SW480 (cell line): Measurements from ENCODE around the gene CIBAR2.

Source experiments
- DNase-seq: peaks from one replicate; pipeline ENCODE4 v3.0.0-alpha.2; 2016; ENCODE audit warnings: low spot score

The CIBAR2 gene

DNA sequence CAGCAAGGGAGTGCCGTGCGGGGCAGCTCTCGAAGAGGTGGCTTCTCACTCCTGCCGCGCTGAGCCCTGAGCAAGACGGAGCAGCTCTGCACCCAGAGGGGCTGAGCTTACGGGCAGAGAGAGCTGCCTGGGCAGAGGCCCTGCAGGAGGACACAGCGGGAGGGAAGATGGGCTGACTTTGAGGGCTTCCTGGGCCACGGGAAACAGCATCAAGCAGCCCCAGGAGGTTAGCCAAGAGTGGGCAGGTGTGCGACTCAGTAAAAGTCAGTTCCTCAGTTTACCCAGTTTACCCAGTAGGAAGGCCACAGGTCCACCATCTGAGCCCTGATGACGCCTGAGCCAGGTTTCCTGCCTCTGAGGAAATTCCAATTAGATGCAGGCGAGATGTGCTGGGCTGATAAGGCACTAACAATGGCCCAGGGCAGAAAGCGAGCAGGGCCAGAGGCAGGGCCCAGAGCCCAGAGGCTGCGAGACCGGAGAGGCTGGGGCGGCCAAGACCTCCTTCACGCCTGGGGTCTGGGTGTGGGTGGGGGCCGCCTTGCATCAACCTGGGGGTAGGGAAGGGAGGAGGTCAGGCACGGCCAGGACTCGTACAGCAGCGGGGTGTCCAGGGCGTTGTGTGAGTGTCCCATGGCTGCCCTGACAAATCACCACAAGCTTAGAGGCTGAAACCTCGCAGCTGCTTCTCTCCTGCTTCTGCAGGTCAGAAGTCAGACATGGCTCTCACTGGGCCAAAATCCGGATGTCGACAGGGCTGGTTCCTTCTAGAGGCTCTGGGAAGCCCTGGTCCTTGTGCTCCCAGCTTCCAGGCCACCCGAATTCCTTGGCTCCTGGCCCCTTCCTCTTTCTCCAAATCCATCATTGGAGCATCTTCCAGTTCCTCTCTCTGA lies 32.0 kb upstream of the CIBAR2 start:
- DNase-seq: no peak

DNA sequence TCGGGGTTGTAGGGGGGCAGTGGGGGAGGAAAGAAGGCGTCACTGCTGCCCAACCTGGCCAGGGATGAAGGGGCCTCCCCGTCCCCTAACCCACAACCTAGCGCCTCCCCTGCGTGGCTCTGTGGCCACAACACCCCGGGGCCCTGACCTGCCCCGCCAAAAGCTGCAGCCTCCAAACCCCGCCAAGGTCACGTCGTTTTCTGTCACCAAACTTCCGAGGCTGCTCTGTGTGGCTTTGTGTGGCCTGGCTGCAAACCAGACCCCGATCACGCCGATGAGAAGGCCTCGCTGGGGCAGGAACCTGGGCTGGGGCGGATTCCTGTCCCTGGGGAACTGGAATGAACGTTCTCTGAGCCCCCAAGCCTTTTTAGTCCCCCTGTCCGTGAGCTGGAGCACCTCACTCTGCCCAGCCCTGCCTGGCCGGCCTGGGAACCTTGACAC lies 30.5 kb upstream of the CIBAR2 start:
- DNase-seq: no peak

DNA sequence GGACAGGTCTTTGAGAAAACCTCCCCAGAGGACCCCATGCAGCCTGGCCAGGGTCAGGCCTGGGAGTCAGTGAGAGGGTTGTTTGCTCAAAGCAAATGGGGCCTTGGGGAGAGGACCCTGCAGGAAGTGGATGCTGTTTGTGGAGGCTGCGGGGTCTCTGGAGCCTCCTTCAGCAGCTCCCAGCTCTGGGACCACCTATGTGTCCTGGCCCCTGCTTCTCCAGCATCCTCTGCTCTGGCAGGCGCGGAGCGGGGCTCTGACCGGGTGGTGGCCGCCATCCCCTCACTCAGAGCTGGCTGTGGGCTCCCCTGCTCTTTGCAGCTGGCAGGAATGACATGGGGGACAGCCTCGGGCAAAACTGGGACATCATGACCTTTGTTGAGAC lies 29.8 kb upstream of the CIBAR2 start:
- no peak for DNase-seq

DNA sequence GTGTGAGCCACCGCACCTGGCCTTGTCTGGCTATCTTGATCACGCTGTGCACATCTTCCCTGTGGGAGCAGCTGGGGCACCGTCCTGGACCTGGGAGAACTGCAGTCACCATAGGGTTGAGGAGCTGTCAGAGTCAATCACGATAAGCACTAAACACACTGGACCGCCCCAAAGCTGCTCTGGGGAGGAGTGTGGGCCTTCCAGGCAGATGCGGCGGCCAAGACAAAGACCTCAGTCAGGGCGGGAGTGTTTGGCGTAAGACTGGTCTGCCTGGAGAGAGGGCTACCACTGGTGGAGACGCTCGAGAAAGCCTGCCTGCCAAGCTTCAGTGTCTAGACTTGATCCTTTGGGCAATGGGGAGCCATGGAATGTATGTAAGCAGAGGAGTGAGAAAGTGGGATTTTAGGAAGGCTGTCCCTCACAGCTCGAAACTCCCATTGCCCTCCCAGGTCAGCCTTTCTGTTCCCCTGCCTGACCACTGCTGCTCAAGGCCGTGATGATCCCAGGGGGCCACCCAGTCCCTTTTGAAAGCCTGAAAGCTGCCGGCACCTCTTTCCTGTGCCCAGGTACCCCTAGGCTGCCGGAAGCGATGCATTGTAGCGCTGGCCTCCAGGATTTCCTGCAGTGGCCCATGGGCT lies 29.3 kb upstream of the CIBAR2 start:
- no peak for DNase-seq

DNA sequence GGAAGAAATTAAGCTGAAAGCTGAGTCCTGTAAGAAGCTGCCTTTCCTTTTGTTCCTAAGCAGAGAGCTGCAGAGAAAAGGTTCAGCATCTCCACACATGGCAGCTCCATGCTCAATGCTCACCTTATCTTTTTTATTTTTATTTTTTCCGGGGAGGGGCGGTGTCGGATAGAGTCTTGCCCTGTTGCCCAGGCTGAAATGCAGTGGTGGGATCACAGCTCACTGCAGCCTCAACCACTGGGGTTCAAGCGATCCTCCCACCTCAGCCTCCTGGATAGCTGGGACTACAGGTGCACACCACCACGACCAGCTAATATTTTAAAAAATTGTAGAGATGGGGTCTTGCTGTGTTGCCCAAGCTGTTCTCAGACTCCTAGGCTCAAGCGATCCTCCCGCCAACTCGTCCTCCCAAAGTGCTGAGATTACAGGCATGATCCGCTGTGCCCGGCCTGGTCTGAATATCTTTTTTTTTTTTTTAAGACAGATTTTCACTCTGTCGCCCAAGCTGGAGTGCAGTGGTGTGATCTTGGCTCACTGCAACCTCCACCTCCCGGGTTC lies 28.3 kb upstream of the CIBAR2 start:
- DNase-seq: no peak

DNA sequence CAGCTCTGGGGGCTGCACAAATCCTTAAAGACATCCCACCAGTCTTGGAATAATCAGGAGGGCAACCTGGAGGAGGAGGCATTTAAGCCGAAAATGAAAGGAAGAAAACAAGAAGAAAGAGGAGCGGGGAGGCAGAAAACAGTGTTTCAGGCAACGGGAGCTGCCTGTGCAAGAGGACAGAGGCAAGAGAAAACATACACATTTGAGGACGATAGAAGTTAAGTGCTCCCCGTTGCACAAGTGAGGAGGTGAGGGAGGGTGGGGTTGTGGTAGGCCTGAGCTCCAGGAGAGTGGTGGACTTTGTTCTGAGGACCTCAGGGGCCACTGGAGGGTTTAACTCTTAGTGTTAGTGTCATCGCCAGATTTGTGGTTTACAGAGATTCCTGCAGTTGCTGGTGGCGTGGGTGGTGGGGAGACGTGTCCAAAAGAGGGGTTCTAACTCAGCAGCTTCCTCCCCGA lies 27.6 kb upstream of the CIBAR2 start:
- peak; percentile 23 for DNase-seq

DNA sequence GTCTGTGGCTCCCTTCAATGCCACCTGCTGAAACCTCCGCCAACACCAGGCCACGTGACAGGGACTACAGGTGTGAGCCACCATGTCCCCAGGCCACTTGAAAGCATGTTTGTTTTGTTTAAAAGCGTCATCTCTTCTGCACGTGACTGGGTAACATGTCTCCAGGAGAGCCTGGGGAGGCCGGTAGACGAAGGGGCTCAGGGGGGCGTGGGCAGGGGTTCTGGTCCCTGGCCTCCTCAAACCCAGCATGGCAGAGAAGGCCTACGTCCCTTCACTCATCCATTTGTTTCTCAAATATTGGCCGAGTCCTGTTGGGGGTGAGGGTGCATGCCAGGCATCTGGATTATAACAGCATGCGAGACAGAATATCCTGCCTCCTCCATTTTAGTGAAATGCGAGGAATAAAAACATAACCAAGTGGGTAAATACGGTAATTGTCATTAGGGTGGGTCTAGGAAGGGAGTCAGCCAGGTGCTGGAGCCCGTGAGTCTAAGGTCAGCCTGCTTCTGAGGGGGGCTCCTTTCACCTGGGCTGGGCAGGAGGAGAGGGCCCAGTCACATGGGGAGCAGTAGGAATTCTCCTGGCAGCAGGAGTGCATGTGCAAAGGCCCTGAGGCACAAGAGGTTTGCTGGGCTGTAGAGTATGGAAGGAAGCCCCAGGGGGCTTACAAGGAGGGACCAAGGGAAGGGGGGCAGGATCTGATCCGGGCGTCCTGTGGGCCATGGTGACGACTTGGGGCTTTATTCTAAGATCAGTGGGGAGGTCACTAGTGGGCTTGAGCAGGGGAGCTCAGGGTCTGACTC lies 26.8 kb upstream of the CIBAR2 start:
- peak; percentile 48 for DNase-seq

DNA sequence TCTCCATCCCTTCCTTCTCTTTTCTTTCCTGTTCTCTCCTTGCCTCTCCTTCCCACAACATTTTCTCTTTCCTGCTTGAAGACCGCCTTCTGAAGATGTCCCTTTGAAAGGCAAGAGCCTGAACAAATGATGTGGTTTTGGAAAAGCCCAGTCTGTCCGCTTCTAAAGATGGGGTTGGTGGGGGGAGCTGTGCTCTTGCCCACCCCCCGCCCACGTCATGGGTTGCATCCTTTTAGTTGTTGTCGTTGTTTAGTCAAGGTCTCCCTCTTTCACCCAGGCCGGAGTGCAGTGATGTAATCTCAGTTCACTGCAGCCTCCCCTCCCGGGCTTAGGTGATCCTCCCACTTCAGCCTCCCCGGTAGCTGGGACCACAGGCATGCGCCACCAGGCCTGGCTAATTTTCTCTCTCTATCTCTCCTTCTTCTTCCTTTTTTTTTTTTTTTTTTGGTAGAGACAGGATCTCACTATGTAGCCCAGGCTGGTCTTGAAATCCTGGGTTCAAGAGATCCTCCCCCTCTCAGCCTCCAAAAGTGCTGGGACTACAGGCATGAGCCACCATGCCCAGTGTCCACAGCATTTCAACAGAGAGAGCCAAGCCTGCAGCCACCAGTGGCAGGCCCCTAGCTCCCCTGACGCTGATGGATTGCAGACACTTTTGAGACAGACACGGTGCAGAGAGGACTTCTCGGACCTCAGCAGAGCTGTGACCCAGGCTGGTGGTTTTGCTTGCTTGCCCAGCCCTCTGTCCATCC lies 26.0 kb upstream of the CIBAR2 start:
- DNase-seq: no peak

DNA sequence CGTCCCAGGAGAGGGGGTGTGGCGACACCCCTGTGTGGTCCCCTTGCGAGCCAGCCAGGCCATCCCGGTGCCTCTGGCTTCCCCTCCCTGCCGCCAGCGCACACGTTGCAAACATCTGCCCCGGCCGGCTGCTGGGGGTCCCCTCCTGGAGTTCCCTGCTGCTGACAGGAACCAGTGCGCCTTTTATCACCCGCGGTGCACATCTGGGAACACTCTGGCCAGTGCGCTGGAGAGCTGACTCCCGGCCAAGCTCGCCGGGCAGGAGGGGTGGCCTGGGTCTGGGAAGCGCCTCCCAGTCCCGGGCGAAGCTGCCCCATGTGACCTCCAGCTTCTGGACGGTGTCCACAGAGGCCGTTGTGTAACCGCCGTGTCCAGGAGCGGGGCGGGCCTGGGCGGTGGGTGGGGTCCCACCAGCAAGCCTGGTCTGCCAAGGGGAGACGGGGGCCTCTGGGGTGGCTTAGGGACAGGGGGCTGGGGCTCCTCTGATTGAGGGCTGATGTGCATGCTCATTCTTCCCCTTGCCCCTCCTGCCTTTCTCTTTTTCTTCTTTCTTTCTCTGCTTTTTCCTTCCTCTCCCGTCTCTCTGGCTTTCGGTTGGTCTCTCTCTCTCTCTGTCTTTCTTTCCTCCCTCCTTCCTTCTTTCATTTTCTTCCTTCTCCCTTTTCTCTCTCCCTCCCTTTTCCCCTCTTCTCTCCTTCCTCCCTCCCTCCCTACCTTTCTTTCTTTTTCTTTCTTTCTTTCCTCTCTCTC lies 25.2 kb upstream of the CIBAR2 start:
- peak; percentile 35 for DNase-seq

DNA sequence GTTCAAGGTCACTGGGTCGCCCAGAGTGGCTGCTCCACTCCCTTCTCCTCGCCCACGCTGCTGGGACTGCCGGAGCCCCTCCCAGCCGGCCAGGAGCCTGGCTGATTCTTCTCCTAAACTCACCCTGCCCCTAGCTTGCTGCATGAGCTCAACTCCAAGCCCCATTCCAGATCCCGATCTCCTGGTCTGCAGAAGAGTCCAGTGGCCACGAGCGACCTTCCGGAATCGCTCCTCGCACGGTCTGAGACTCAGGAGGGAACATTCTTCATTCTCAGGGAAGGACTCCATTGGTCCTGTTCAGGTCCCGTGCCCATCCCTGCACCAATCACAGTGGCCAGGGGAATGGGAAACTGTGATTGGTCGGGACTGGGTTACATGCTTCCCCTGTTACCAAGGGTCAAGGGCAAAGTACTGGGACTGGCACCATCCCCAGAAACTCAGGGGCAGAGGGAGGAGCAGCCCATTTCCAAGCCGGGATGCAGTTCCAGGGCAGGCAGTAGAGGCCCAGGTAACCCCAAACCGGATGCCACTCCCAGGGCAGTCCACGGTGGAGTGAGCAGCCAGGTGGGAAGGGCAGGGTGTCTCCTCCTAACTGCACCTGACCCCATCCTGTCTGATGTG lies 24.5 kb upstream of the CIBAR2 start:
- peak; percentile 64 for DNase-seq

DNA sequence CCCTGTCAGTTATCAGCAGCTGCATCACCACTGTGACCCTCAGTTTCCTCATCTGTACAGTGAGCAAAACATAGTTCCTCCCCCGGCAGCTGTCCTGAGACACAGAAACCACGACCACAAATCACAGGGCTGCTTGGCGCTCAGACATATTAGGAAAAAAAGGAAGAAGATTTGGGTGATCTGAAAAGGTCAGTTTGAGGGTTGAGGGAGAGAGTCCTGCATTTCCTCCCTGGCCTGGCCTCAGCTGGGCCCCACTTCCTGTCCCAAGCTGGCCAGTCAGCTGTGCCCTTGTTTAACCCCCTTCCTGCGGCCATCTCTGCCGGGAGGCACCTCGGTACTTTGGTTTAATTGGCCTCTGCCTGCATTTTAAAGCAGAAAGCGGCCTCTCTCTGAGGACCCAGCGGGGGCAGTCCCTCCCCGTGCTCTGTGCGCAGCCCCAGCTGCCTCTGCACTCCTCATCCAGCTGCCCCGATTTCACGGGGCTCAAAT lies 24.0 kb upstream of the CIBAR2 start:
- no peak for DNase-seq

DNA sequence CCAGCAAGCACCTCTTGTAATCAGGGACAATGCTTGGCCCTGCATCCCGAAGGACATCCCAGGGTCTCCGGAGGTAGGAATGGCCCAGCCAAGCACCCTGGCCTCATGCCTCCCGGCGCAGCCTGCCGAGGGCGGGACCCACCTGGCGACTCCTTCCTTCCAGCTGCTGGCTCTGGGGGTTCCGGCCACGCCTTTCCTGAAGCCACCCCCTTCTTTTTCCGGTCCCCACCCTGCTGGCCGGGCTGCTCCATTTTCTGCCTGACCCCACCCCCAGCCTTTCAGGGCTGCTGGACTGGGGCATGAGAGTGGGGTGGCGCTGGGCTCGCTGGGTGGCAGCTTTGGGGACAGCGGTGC lies 22.5 kb upstream of the CIBAR2 start:
- no peak for DNase-seq

DNA sequence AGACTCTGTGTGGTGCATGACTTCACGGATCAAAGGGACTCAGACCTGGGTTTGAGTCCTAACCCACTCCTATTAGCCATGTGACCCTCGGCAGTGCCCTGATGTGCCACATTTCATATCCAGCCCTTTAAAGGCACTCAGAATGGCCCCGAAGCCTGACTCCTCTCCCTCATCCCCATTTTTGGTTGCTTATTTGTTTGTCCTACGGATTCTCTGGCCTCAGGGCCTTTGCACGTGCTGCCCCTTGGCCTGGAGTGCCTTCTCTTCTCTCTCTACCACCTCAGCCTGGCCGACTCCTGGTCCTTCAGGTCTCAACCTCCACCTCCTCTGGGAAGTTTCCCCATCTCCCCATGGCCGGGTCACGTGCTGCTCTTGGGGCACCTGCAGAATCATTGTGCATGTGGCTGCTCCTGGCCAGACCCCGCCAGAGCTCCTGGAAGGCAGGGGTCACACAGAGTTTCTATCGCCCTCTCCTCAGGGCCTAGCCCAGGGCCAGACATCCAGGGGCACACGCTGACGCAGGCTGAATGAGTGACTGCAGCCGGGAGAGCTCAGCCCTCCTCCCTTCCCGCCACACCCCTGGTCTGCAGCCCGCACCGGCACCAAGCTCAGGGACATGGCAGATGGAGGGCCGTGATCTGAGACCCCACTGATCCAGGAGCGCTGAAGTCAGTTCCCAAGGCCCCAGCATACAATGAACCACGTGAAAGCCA lies 22.0 kb upstream of the CIBAR2 start:
- no peak for DNase-seq

DNA sequence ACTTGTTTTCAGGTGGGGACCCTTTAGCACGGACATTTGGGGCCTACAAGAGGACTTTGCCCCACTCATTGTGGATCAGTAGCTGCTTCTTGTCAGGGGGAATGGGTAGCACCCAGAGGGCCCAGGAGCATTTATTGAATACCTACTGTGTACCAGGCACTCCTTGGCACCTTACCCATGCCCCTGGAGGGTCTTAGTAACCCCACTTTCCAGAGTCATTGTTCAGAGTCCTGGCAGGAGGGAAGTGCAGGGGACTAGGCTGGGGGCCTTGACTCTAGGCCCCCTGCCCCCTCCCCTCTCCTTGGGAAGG lies 21.0 kb upstream of the CIBAR2 start:
- DNase-seq: no peak

DNA sequence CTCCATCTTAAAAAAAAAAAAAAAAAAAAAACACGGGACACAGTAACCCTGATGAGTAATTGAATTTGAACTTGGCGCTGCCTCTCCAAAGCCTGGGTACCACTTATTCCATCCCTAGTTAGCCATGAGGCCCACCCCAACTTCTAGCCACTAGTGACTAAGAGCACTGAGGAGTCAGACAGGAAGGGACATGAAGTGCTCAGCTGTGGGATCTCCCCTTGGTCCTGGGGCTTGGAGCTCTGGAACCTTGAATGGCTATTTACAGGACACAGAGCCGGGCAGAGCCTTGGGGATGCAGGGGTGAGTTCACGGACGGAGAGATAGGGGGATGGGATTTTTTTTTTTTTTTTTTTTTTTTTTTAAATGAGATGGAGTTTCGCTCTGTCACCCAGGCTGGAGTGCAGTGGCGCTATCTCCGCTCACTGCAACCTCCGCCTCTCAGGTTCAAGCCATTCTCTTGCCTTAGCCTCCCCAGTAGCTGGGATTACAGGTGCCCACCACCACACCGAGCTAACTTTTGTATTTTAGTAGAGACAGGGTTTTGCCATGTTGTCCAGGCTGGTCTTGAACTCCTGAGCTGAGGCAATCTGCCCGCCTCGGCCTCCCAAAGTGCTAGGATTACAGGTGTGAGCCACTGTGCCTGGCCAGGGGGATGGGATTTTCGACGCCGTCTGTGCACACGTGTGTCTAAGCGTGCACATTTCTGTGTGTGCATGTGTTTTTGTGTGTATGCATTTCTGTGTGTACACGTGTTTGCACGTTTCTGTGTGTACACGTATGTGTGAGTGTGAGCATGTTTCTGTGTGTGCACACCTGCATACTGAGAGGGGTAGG lies 20.4 kb upstream of the CIBAR2 start:
- DNase-seq: no peak

DNA sequence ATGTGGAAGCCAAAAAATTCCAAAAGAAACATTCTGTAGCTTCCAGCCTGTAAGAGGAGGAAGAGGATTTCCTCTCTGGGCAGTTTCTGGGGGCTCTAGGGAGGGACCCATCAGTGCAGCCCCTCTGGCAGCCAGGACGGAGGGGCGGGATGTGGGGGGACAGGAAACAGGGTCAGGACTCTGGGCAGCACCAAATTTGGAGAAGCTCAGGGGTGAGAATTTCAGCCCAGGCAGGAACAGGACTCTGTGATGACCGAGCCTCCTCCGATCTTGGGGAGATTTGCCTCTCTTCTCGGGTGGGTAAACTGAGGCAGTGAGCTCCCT lies 18.4 kb upstream of the CIBAR2 start:
- DNase-seq: no peak

DNA sequence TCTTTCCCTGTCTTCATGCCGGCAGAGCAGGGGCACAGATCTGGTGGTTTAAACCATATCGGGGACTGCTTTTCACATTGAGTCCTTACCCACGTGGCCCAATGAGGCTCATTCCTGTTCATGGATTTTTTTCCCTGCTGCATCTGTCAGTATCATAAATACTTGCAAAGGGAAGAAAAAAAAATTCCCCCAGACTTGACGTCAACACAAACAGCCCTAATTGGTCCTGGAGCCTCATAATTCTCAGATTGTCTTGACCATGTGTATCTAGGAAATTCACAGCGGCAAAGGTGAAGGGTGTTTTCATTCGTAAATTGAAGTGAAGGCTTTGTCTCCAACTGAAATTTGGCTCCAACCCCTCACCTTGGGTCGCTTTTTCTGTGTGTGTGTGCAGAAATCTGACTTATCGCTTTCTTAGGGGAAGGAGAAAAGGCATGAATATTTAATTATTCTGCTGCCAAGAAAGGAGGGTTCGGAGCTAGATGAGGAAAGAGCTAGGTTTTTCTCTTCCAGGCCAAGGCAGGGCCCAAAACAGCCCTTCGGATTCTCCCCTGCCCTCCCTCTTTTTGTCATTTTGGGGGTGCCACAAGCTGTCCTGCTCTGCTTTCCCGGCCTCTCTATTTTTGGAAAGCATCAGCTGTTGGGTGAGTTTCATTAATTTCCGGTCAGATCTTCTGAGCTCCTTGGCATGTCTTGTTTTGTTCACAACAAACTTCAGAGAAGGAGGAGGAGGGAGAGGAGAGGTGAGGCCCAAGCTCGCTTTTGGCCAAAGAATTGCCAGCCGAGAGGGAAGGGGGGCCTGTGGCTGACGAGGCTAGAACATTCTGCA lies 17.8 kb upstream of the CIBAR2 start:
- no peak for DNase-seq
